ENCODE data around the gene RAB8B. TPM values are rescaled to one million over a fixed set of nuclear protein-coding genes. Genes with fewer than 3 reads are reported as not detected.

Gene RAB8B
- total RNA-seq, 1 experiment from 2014 or later, result 20.9 TPM

DNA sequence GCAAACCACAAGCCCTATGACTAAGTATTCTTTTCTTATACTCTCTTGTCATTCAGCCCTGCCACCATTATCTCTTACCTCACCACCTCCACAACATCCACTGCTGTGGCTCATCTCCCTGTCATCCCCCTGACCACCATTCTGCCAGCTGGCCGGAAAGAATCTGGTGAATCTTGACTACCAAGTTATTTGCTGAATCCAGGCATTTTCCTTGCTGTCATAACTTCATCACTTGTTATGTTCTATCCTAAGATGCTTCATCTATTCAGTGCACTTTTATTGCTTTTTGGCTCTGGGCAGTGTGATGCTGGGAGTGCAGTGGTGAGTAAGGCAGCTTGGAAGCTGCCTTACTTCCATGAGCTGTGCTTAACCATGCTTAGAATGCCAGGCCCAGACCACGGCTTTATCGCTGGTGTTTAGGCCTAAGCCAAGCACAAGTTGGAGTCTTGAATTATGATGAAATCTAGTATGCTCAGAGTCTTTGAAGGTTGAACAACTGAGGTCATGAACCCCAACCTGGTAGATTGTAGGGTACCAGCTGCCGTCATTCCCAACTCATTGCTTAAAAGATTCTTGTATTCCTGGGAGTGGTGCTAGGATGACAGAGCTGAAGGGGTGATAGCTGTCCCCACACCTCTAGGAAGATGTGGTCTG lies 61.0 kb downstream of the RAB8B start:
- DNase-seq, result no peak

GRCh38 chr15:63251701-63252100 lies 62.3 kb downstream of the RAB8B start:
- CTCF ChIA-PET, result no interaction called here
- Histone ChIP-seq H3K9me2 (ENCODE audit: insufficient read depth) (no peaks in the 10 kb centered on the region), H4K20me1 (ENCODE audit: insufficient read depth) (no peaks in the 10 kb centered on the region), H3K79me2 (ENCODE audit: low read depth) (no peaks in the 10 kb centered on the region), H3F3A (ENCODE audit: insufficient read depth, low read depth) (peaks cover 9% of the 10 kb centered on the region), H2AFZ (no peak overlapping the region), H3K27me3 (ENCODE audit: insufficient read depth, low read depth) (no peaks in the 10 kb centered on the region), H3K9me3 (ENCODE audit: insufficient read depth, low read depth) (no peaks in the 10 kb centered on the region; the same call in 1 of the 2 replicates), H3K4me3 (no peak overlapping the region), H3K27ac (no peak overlapping the region), H3K4me1 (replicated peaks; ENCODE audit: insufficient read depth) (peaks cover 18% of the 10 kb centered on the region), H3K4me2 (no peak overlapping the region), H3K36me3 (ENCODE audit: low read depth) (peaks cover 3% of the 10 kb centered on the region; the same call in 1 of the 2 replicates)
- DNase-seq, result no peak
- intact Hi-C loops (cut with micrococcal nuclease; ENCODE audit: unreplicated experiment), result no loop called here
- no TSS peak for BruUV-seq (replicated peaks)
- no peak for TF ChIP-seq CTCF (conservative IDR thresholded peaks at IDR 0.05)
- no peak for TF ChIP-seq EZH2 (IDR thresholded peaks at IDR 0.05; ENCODE audit: low read depth)
- POLR2A ChIA-PET (ENCODE audit: unreplicated experiment), result interaction anchor here (0.6 kb wide), 1 partner anchor 611 kb away, joined by 4 read pairs; no protein-coding TSS in a partner anchor

More for the DNA sequence above, 61.0 kb downstream of the RAB8B start:
- no peak overlapping the region for H3K4me3 ChIP-seq
- no peaks in the 10 kb centered on the region for H3K9me2 ChIP-seq (ENCODE audit: insufficient read depth)
- no peak overlapping the region for H3K4me2 ChIP-seq
- H3K79me2 ChIP-seq (ENCODE audit: low read depth), result no peaks in the 10 kb centered on the region
- H3K36me3 ChIP-seq (ENCODE audit: low read depth), result no peaks in the 10 kb centered on the region
- H3K27ac ChIP-seq, result no peak overlapping the region
- no TSS peak for BruUV-seq (replicated peaks)
- TF ChIP-seq EZH2 (IDR thresholded peaks at IDR 0.05; ENCODE audit: low read depth) (no peak), CTCF (conservative IDR thresholded peaks at IDR 0.05) (no peak)
- ChIA-PET CTCF (no interaction called here), POLR2A (ENCODE audit: unreplicated experiment) (no interaction called here)
- H3K9me3 ChIP-seq (ENCODE audit: insufficient read depth, low read depth), result no peaks in the 10 kb centered on the region; the same call in 1 of the 2 replicates
- no peak overlapping the region for H2AFZ ChIP-seq
- H4K20me1 ChIP-seq (ENCODE audit: insufficient read depth), result no peaks in the 10 kb centered on the region
- intact Hi-C loops (cut with micrococcal nuclease; ENCODE audit: unreplicated experiment), result no loop called here
- H3K4me1 ChIP-seq (replicated peaks; ENCODE audit: insufficient read depth), result peaks cover 14% of the 10 kb centered on the region
- peaks cover 17% of the 10 kb centered on the region for H3F3A ChIP-seq (ENCODE audit: insufficient read depth, low read depth)
- H3K27me3 ChIP-seq (ENCODE audit: insufficient read depth, low read depth), result no peaks in the 10 kb centered on the region

- peaks cover 5% of the 10 kb centered on the region; the same call in 1 of the 2 replicates for H3F3A ChIP-seq (ENCODE audit: insufficient read depth, low read depth)
- ChIA-PET CTCF (no interaction called here), POLR2A (ENCODE audit: unreplicated experiment) (interaction anchor here (0.6 kb wide), 1 partner anchor 612 kb away, joined by 4 read pairs; no protein-coding TSS in a partner anchor)
- H3K4me1 ChIP-seq (replicated peaks; ENCODE audit: insufficient read depth), result peaks cover 17% of the 10 kb centered on the region
- H3K4me3 ChIP-seq, result no peak overlapping the region
- H4K20me1 ChIP-seq (ENCODE audit: insufficient read depth), result no peaks in the 10 kb centered on the region
- no peak overlapping the region for H3K4me2 ChIP-seq
- no peaks in the 10 kb centered on the region for H3K27me3 ChIP-seq (ENCODE audit: insufficient read depth, low read depth)
- H2AFZ ChIP-seq, result no peak overlapping the region
- no peaks in the 10 kb centered on the region for H3K9me2 ChIP-seq (ENCODE audit: insufficient read depth)
- H3K36me3 ChIP-seq (ENCODE audit: low read depth), result peaks cover 3% of the 10 kb centered on the region; the same call in 1 of the 2 replicates
- TF ChIP-seq EZH2 (IDR thresholded peaks at IDR 0.05; ENCODE audit: low read depth), result no peak
- no peak for TF ChIP-seq CTCF (conservative IDR thresholded peaks at IDR 0.05)
- intact Hi-C loops (cut with micrococcal nuclease; ENCODE audit: unreplicated experiment), result no loop called here
- no peak overlapping the region for H3K27ac ChIP-seq
- BruUV-seq (replicated peaks), result no TSS peak
- no peaks in the 10 kb centered on the region for H3K79me2 ChIP-seq (ENCODE audit: low read depth)
- no peak for DNase-seq
- no peaks in the 10 kb centered on the region; the same call in 1 of the 2 replicates for H3K9me3 ChIP-seq (ENCODE audit: insufficient read depth, low read depth)
These were observed 62.9 kb downstream of the RAB8B start for GRCh38 chr15:63252292-63252691.
